GM23338 (cell line): ENCODE results near the gene TYW1B.
"Not testable (repeated sequence)": the region's sequence is repeated elsewhere in the genome, so short reads cannot be mapped to it uniquely, and the experiment has no call there.

Source experiments
- EZH2phosphoT487 ChIP-seq: fragments of 200-600 bp; sonication (generic); IDR thresholded peaks from one replicate; pipeline ENCODE4 v1.8.1; 2018; ENCODE audit warnings: antibody characterized with exemption; ENCODE audit not compliant: unreplicated experiment
- POLR2AphosphoS5 ChIP-seq: IDR thresholded peaks from 2 replicates; pipeline ENCODE4 v1.6.1; 2016; ENCODE audit warnings: antibody characterized with exemption, low read depth
- ZNF114 ChIP-seq: fragments of 250-450 bp; sonication (Bioruptor Pico); IDR thresholded peaks from 2 replicates; pipeline ENCODE4 v1.5.0; 2020; ENCODE audit warnings: mild to moderate bottlenecking, moderate library complexity
- TF ChIP-seq, protein P1 (sequence below), 2 experiments: fragments of 200-600 bp in 1 of 2; sonication (generic) in 1 of 2; conservative IDR thresholded peaks; 2 replicates each; pipeline versions ENCODE4 v1.5.1 to v1.6.1; 2016 to 2017; ENCODE audit warnings: antibody characterized with exemption in 2 of 2, low read depth in 2 of 2, mild to moderate bottlenecking in 2 of 2, moderate library complexity in 1 of 2

GRCh38 chr7:72544531-72544930 lies 283.5 kb downstream of the TYW1B start:
- TF ChIP-seq, protein P1, sequence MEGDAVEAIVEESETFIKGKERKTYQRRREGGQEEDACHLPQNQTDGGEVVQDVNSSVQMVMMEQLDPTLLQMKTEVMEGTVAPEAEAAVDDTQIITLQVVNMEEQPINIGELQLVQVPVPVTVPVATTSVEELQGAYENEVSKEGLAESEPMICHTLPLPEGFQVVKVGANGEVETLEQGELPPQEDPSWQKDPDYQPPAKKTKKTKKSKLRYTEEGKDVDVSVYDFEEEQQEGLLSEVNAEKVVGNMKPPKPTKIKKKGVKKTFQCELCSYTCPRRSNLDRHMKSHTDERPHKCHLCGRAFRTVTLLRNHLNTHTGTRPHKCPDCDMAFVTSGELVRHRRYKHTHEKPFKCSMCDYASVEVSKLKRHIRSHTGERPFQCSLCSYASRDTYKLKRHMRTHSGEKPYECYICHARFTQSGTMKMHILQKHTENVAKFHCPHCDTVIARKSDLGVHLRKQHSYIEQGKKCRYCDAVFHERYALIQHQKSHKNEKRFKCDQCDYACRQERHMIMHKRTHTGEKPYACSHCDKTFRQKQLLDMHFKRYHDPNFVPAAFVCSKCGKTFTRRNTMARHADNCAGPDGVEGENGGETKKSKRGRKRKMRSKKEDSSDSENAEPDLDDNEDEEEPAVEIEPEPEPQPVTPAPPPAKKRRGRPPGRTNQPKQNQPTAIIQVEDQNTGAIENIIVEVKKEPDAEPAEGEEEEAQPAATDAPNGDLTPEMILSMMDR (conservative IDR thresholded peaks at IDR 0.05; ENCODE audit: low read depth in 2 of 2) = not testable (repeated sequence)
- TF ChIP-seq POLR2AphosphoS5, EZH2phosphoT487, ZNF114: not testable (repeated sequence)
